Thoracic aorta (tissue), 2 donors: ENCODE measurements around the gene CEP128. TPM values are rescaled to one million over a fixed set of nuclear protein-coding genes. Genes with fewer than 3 reads are reported as not detected.

Source experiments
- ATAC-seq: fragments of 150-250 bp; one replicate; pipeline ENCODE4 v1.8.0; 2017; ENCODE audit warnings: low read depth; ENCODE audit not compliant: insufficient number of reproducible peaks, low FRiP score
- DNase-seq: peaks from one replicate; pipeline ENCODE4 v3.0.0-alpha.2; 2020; ENCODE audit warnings: low spot score
- H3K27ac ChIP-seq, 2 donors: fragments of 200-600 bp; sonication (generic); 1 replicate in 1 of 2; 2 replicates in 1 of 2; pipeline ENCODE4 v1.5.1; 2016; ENCODE audit warnings: mild to moderate bottlenecking in 2 of 2, moderate library complexity in 2 of 2
- H3K27me3 ChIP-seq: fragments of 200-600 bp; sonication (generic); replicated peaks from 2 replicates; pipeline ENCODE4 v1.6.0; 2016; ENCODE audit warnings: mild to moderate bottlenecking; ENCODE audit not compliant: insufficient read depth
- H3K36me3 ChIP-seq: fragments of 200-600 bp; sonication (generic); one replicate; pipeline ENCODE4 v1.5.1; 2016
- H3K4me1 ChIP-seq, 2 donors: fragments of 200-600 bp; sonication (generic); 1 replicate in 1 of 2; 2 replicates in 1 of 2; pipeline versions ENCODE4 v1.5.1 to v1.6.0; 2016; ENCODE audit warnings: low read depth in 2 of 2, mild to moderate bottlenecking in 1 of 2; ENCODE audit not compliant: control insufficient read depth in 1 of 2
- H3K4me3 ChIP-seq: fragments of 200-600 bp; sonication (generic); 2 replicates; pipeline ENCODE4 v1.5.1; 2016; ENCODE audit warnings: mild to moderate bottlenecking
- H3K9me3 ChIP-seq: fragments of 200-600 bp; sonication (generic); 2 replicates; pipeline ENCODE4 v1.5.1; 2016
- CTCF ChIP-seq: fragments of 200-600 bp; sonication (generic); IDR thresholded peaks from one replicate; pipeline ENCODE4 v1.5.1; 2019; ENCODE audit warnings: antibody characterized with exemption
- total RNA-seq, 2 donors: library from RNA; depleted of rRNA; stranded (reverse); fragments of >200 nt; gene quantifications; one replicate each; pipeline versions ENCODE4 v1.1.0 to v1.2.3, GENCODE V29; 2016

The CEP128 gene
- total RNA-seq, 2 donors from 2014 or later, result 2.1 to 4.7 TPM

- no peak for TF ChIP-seq CTCF
- H3K4me3 ChIP-seq, result no peak overlapping the region
- no peaks in the 10 kb centered on the region for H3K36me3 ChIP-seq
- H3K9me3 ChIP-seq, result no peaks in the 10 kb centered on the region
- H3K27me3 ChIP-seq, result no peaks in the 10 kb centered on the region
- DNase-seq (no peak), ATAC-seq (no peak)
- H3K4me1 ChIP-seq, result no peaks in the 10 kb centered on the region
- H3K27ac ChIP-seq, result no peak overlapping the region
Observed at GRCh38 chr14:80577599-80577998, 363.9 kb downstream of the CEP128 start.

GRCh38 chr14:80576401-80576800, 365.1 kb downstream of the CEP128 start:
- no peak for TF ChIP-seq CTCF
- Histone ChIP-seq H3K4me1 (no peaks in the 10 kb centered on the region), H3K36me3 (no peaks in the 10 kb centered on the region), H3K27ac (no peak overlapping the region), H3K9me3 (no peaks in the 10 kb centered on the region), H3K4me3 (no peak overlapping the region), H3K27me3 (no peaks in the 10 kb centered on the region)
- no peak for ATAC-seq
- no peak for DNase-seq

GRCh38 chr14:80575763-80576162, 365.8 kb downstream of the CEP128 start:
- TF ChIP-seq CTCF, result no peak
- no peak for DNase-seq
- Histone ChIP-seq H3K4me3 (no peak overlapping the region), H3K9me3 (no peaks in the 10 kb centered on the region), H3K4me1 (no peaks in the 10 kb centered on the region), H3K36me3 (no peaks in the 10 kb centered on the region), H3K27ac (no peak overlapping the region), H3K27me3 (no peaks in the 10 kb centered on the region)
- no peak for ATAC-seq

GRCh38 chr14:80572666-80573065, 368.9 kb downstream of the CEP128 start:
- no peak for DNase-seq
- no peak for ATAC-seq
- no peaks in the 10 kb centered on the region for H3K4me1 ChIP-seq
- no peak overlapping the region for H3K4me3 ChIP-seq
- H3K27ac ChIP-seq, result no peak overlapping the region
- no peak for TF ChIP-seq CTCF
- no peaks in the 10 kb centered on the region for H3K9me3 ChIP-seq
- no peaks in the 10 kb centered on the region for H3K27me3 ChIP-seq
- no peaks in the 10 kb centered on the region for H3K36me3 ChIP-seq

- no peaks in the 10 kb centered on the region for H3K27me3 ChIP-seq
- no peak for TF ChIP-seq CTCF
- no peak for ATAC-seq
- no peak overlapping the region for H3K27ac ChIP-seq
- no peak overlapping the region for H3K4me3 ChIP-seq
- H3K36me3 ChIP-seq, result no peaks in the 10 kb centered on the region
- no peaks in the 10 kb centered on the region for H3K9me3 ChIP-seq
- no peaks in the 10 kb centered on the region for H3K4me1 ChIP-seq
- DNase-seq, result no peak
Observed at GRCh38 chr14:80570930-80571298, 370.6 kb downstream of the CEP128 start.
